Islet of Langerhans (tissue), 1 donor: ENCODE measurements around the gene PRMT3.
"Not testable (repeated sequence)": the region's sequence is repeated elsewhere in the genome, so short reads cannot be mapped to it uniquely, and the experiment has no call there.

Experiments used
- FAIRE-seq: peaks from one replicate; lab custom pipeline; 2011; peaks lifted over from hg19 to GRCh38; lab: Jason Lieb, UNC

PRMT3 gene

DNA sequence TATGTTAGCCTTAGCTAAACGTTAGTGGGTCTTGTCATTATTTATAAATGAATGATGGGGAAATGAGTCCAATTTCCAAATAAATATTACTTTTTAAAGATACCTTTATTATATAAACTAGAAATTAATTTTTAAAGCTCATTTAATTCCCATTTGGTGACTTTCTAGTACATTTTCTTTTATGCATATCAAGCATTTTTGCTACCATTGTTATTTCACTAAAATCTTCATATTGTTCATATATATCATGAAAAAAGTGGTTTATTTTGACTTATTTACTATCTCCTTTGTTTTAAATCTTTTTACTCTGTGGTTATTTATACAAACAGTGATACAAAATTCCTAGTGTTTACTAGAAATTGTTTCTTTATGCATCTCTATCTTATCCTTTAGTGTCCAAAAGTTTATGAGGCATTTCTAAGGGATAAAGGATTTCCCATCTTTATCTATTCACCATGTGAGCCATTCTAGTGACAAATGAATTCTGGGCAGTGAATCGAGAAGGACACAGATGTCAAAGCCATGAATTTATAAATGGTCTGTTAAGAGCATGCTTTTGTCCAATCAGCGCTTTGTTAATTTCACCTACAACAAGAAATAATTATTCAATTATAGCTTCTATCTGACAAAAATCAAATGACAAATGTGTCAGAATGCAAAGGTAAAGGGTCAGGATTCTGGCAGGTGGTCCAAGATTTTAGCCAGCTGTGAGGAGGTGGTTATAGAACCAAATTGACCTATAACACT lies 70.6 kb downstream of the PRMT3 start:
- no peak for FAIRE-seq

DNA sequence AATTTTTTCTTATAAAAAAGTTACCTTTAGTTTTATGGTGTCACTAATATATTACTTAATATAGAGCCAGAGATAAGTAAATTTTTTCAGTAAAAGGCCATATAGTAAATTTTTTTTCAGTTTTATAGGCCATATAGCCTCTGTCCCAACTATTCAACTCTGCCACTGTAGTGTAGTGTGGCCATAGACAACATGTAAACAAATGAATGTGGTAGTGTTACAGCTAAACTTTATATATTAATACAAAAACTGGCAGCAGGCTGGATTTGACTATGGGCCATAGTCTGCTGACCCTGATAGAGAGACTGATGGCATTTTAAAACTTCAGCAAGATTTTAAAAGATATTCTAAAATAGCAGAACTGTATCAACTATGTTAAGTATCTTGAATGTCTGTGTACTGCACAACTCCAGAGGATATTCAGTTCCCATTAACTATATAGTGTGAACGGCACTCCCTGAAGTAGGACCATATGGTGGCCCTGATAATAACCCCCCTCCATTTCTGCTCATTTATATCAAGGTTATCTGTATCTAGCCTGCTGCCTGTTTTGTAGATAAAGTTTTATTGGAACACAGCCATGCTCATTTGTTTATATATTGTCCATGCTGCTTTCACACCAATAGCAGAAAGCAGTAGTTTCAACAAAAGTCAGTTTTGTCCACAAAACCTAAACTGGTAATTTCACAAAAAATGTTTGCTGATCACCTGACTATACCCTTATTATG lies 71.6 kb downstream of the PRMT3 start:
- FAIRE-seq = no peak

DNA sequence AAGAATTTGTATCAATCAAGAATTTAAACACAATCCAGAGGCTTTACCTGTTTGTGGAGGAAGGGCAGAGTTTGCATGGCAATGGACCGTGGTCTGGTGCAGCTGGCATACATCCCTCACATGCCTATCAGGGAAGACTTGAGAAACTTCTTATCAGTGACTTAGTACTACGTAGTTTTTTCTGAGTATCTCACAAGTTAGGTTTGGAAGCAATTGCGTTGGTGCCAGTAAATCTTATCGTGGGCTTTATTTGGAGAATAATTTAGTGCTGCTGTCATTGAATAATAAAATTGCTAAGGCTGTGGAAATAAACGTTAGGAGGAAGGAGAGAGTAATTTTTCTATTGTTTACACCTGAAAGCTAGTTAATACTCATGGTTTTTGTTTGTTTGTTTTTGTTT lies 72.3 kb downstream of the PRMT3 start:
- FAIRE-seq = no peak

DNA sequence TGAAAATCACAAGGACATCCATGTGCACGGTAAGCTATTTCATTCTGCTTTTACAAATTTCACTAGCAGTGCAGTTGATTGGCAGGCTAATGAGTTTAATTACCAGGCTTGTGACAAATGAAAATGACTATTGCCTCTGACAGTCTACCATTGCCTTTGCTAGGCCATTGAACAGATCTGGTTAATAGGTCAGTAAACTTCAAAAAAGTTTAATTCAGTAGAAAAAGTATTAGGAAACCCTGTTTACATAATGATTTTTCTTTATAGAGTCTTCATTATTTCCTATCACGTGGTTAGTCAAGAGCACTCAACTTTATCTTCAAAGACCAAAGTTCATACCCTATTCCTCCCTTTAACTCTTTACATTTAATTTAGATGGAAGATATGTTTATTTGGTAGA lies 77.0 kb downstream of the PRMT3 start:
- no peak for FAIRE-seq

DNA sequence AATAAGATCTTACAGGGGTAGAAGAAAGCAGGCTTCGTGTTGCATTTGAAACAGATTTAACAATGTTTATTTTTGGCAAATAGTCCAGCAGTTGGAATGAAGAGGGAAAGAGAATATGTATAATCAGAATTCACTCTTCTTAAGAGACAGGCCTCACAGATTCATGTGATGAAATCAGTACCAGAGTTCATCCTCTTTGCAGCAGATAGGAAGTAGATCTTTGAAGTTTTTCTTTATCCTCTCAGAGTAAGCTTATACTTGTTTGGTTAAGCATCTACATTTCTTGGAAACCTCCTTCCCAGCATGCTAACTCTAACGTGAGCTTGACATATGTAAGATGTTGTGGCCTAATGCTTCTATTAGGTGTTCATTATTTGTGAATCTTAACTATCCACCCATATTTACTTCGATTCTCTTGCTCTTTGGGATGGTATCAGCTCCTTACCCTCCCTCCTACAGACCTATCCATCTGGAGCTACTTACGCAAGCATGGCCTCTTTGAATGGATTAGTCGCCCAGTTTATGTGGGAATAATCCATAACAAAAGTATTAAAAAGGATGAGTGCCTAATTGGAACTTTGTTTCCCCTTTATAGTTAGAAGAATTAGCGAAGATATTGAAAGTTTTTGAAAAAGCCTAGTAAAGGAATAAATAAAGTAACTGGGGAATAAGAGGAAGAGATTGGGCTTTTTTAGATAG lies 80.1 kb downstream of the PRMT3 start:
- FAIRE-seq = no peak

DNA sequence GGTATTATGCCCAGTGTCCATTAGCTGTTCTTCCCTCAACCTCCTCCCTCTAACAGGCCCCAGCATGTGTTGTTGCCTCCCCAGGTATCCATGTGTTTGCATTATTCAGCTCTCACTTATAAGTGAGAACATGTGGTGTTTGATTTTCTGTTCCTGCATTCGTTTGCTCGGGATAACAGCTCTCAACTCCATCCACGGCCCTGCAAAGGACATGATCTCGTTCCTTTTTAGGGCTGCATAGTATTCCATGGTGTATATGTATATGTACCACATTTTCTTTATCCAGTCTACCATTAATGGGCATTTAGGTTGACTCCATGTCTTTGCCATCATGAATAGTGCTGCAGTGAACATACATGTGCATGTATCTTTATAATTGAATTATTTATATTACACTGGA lies 82.8 kb downstream of the PRMT3 start:
- no peak for FAIRE-seq

DNA sequence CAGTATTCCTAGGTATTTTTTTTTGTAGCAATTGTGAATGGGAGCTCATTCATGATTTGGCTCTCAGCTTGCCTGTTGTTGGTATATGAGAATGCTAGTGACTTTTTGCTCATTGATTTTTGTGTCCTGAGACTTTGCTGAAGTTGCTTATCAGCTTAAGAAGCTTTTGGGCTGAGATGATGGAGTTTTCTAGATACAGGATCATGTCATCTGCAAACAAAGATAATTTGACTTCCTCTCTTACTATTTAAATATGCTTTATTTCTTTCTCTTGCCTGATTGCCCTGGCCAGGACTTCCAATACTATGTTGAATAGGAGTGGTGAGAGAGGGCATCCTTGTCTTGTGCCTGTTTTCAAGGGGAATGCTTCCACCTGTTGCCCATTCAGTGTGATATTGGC lies 84.4 kb downstream of the PRMT3 start:
- not testable (repeated sequence) for FAIRE-seq

DNA sequence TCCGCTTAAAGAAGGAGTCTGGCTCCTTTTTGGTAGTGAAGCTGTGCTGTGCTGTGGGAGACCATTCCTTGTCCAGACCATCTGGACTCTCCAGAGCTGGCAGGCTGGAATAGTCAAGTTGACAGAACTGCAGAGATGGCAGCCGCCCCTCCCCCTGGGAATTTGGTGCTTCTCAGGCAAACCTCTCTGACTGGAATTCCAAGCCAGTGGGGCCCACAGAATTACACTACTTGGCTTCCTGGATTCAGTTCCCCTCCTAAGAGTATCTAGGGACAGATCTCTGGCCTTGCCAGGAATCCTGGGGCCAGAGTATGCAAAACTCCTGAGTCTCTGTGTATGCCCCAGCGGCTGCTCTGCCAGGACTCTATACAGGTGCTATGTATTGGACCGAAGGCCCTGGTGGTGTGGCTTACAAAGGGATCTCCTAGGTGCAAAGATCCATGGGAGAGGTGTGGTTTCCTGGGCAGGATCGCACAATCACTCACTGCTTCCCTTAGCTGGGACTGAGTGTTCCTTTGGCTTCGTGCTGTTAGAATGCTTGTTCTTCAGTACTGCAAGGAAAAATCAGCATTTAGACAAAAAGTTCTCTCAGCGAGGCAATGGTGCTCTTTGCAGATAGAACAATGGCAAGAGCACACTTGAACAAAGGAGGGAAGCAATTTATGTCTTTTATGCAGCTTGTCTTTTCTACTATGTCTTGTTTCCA lies 86.8 kb downstream of the PRMT3 start:
- FAIRE-seq = no peak

DNA sequence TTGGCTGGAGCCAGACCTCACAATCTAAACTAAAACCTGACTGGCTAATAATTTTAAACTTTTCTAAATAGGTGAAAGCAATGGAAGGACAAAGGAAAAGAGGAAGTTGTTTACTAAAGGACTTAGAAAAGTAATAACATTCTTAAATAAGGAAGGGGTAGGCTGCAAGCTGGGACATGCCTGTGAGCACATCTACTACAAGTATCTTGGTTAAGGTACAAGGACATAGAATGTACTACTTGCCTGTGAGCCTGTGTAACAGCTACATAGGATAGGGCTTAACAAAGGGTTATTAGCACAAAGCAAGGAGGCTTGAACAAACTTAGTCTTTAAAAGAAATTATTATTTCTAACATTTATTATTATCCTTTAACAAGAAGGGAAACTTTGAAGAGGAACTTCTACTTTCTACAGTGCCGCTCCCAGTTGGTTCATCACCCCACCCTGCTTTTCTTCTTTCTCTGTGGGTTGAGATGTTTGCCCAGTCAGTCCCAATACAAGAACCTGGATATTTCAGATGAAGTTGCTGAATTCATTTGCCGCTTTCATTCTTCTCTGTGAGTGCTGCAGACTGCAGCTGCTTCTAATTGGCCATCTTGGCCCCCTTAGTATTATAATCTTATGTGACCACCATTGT lies 87.5 kb downstream of the PRMT3 start:
- no peak for FAIRE-seq

DNA sequence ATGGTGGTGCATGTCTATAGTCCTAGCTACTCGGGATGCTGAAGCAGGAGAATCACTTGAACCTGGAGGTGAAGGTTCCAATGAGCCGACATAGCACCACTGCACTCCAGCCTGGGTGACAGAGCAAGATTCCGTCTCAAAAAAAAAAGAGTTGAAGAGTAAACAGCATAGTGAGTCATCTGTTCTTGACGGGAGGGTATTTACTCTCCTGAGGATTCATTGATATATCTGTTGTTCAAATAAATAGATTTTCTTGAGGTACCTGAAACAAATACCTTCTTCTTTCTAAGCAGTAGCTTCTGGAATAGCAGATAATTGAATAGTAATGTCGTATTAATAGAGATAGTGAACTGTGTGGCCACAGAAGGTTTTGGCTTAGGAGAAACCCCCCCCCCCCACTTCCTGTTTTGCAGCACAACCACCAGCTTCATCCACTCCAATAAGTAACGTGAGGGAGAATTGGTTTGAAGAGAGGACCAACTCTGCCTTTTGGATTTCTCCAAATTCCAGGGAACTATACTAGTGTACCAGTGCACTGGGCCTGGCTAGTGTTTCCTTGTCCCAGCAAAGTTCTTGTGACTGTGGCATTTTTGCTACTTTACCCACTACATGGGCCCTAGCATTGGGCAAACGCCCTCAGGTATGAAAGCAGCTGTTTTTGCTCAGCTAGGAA lies 90.0 kb downstream of the PRMT3 start:
- FAIRE-seq = no peak

DNA sequence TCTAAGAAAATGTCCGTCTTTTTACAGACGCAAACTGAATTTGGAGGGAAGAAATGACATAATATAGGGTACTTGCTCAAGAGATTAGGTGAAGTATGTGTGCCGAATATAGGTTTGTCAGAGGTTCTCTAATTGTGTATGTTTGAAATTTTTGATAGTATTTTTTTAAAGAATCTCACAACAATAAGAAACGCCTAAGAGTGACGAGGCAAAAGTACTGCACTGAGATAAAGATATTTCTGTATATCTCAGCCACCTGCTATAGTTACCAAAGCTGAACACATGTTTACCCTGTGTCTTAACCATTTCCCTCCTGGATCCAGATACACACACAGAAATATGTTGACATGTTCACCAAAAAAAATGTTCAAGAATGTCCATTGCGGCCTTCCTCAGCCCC lies 92.0 kb downstream of the PRMT3 start:
- no peak for FAIRE-seq

DNA sequence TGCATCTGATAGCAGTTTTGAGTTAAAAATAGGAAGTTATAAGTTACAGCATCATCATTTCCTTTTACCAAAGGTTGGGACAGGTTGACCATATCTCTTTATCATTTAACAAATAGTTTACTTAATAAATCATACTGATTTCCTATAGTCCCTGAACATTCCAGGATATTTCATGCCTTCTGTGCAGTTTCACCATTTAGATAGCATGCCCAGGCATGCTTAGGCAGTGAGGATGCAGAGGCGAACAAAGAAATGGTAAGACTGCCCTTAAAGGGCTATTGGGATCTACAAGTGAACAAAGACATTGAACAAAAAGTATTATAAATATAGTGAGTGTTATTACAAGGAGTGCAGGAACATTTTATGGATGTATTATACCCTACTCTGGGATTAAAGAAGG lies 96.4 kb downstream of the PRMT3 start:
- no peak for FAIRE-seq

DNA sequence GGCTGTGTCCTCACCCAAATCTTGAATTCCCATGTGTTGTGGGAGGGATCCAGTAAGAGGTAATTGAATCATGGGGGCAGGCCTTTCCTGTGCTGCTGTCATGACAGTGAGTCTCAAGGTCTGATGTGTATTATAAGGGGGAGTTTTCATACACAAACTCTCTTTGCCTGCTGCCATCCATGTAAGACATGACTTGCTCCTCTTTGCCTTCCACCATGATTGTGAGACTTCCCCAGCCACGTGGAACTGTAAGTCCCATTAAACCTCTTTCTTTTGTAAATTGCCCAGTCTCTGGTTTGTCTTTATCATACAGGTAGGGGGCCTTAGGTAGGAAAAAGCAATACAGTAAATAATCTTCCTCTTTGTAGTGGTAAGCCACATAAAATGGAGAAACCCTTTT lies 96.9 kb downstream of the PRMT3 start:
- not testable (repeated sequence) for FAIRE-seq

DNA sequence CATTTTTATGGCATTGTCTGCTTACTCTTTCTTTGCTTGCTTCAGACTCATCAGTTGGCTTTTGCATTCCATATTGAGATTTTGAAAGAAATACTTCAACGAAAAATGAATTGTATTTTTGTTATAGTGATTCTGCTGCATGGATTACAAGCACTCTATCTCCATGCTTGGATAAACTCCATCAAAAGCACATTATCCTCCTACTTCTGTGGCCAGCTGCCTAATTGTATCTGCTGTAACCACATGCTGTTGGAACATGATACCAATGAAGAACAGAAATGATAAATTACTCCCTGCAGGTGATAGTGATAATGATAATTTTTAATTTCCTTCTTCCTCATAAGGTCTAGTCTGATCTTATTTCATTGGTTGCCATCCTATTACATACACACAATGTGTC lies 100.8 kb downstream of the PRMT3 start:
- FAIRE-seq = no peak

DNA sequence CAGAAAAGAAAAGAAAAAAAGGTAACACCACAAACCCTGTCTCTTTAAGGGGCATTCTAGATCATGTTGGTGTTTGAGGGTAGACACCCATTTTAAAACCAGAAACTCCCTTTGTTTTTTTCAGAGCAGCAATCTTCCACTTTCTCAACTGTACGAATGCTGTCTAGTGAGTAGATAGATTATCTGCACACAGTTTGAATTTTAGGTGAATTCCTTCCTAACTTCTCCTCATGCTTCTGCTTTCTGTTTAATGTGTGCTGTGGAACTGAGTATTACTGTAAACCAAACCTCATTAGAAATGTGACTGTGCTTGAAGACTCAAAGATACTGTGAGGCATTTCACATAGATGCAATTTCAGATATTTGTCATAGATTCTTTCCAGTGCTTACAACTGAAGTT lies 102.4 kb downstream of the PRMT3 start:
- FAIRE-seq = no peak

DNA sequence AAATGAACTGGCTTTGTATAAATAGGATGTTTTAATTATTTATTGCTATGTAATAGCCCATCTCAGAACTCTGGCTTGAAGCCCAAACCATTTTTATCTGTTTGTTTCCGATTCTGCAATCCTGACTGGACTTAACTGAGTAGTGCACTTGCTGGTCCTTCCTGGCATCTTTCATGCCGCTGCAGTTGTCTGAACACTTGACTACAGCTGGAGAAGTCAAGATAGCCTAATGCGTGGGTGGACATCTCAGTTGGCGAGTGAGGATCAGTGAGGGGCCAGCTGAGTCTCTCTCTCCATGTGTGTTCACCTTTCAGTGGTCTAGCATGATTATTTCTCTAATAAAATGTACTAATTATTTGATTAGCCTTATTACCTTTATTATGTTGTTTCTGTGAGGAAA lies 105.8 kb downstream of the PRMT3 start:
- no peak for FAIRE-seq

DNA sequence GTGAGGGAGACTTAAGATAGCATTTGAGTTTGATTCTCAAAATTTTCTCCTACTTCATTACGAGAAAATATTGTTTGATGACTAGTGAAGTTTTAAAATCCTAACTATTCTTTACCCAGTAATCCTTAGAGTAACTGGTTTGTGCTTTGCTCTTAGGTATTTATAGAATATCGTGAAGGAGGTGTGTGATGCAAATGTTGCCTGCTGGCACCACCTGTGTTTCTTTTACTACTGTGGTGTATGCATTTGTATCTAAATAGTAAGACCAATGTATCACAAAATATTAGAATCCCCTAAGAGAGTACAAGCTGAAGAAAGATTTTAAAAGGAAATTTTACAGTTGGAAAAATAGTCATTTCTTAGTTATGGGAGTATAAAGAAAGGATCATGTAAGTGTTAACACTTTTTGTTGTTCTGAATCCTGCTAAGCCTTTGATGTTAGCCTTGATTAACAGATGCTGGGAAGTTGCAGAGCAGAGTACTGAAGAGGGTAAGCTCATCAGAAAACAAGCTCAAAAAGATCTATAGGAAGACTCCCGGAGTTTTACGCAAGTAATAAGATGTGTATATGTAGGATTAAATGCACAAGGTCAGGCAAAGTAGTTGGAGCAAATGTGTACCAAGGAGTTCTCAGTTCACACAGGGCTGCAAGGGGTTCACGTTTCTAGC lies 109.7 kb downstream of the PRMT3 start:
- no peak for FAIRE-seq

DNA sequence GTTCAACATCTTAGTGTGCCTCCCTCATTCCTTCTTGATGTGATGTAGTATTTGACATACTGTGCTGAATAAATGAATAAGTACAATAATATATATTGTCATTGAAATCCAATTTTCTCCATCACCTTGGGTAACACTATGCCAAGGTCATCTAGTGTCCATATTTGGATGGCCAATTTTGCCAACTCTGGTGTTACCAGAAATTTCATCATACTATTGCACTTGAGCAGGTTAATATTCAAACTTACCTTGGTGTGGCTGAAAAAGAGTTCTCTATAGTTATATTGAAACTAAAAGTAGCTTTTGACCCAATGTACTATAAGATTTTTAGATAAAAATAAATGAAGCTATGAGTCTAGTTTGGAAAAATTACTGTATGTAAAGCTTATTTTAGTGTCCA lies 113.7 kb downstream of the PRMT3 start:
- no peak for FAIRE-seq

DNA sequence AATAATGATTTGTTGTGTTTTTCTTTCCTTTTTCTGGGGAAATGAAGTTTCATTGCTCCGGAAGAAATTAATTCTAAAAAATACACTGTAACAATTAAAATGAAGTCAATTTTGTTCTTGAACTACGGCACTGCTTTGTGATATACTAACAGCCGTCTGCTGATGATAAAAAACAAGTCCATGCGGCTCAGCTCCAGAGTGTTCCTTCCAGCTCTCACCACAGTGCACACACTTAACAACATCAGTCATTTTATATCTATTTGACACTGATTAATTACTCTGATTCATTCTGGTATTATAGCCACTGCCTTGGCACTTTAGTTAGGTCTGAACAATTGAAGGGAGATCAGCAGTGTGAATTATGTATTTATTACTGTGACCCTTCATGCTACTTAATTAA lies 114.5 kb downstream of the PRMT3 start:
- FAIRE-seq = no peak

DNA sequence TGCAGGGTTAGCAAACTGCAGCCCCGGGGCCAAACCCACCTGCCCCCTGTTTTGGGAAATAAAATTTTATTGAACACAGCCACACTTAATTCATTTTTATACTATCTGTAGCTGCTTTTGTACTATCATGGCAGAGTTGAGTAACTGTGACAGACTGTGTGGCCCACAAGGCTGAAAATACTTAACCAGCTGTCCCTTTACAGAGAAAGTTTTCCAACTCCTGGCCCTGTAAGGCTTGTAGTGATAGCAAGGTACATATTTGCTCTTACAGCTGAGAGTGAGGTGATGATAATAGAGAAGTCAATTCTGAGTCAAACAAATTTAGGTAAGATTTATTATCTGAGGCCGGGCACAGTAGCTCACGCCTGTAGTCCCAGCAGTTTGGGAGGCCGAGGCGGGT lies 124.5 kb downstream of the PRMT3 start:
- FAIRE-seq = no peak

DNA sequence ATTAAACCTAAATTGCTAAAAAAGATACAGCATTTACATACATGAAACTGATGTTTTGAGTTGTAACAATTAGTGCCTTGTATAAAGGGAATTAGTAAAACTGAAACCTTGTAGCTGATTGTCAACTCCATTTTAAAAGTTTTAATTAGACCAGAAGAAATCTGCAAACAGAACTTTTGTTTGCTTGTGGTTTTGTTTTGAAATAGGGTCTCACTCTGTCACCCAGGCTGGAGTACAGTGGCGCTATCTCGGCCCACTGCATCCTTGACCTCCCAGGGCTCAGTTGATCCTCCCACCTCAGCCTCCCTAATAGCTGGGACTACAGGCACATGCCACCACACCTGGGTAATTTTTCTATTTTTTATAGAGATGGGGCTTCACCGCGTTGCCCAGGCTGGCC lies 125.4 kb downstream of the PRMT3 start:
- no peak for FAIRE-seq
